ENCODE data around the gene NHLRC3. TPM values are rescaled to one million over a fixed set of nuclear protein-coding genes. Genes with fewer than 3 reads are reported as not detected.

The NHLRC3 gene
- total RNA-seq, 4 donors from 2014 or later = 3.2 to 58.1 (median 38.9) TPM

- H3K36me3 ChIP-seq = peaks cover 0 to 48% (median 20%) of the 10 kb centered on the region in 4 donors
- in situ Hi-C loops (cut with MboI; ENCODE audit: low pct_ligation_motif_present in 1 of 4, low pct_unique_long_range_greater_than_20kb in 1 of 4, low sequenced_read_pairs in 3 of 4) (no loop called here), intact Hi-C loops (cut with DNase I; ENCODE audit: low total_unique reads) (no loop called here)
- H3K27ac ChIP-seq = no peak overlapping the region
- TF ChIP-seq CTCF (IDR thresholded peaks at IDR 0.05) (no peak), EP300 (IDR thresholded peaks at IDR 0.05; ENCODE audit: low read depth) (no peak), POLR2AphosphoS5 (IDR thresholded peaks at IDR 0.05) (no peak), POLR2A (IDR thresholded peaks at IDR 0.05) (no peak)
- no peaks in the 10 kb centered on the region for H3K27me3 ChIP-seq
- no peaks in the 10 kb centered on the region for H3K9me3 ChIP-seq
- peaks cover 0 to 5% (median 0%) of the 10 kb centered on the region in 4 donors for H3K4me1 ChIP-seq
- no peak for DNase-seq
- no peak overlapping the region for H3K4me3 ChIP-seq
- 88 to 89% methylated on average over 5 to 7 of the region's 7 CpGs for WGBS, 2 donors (ENCODE audit: low coverage in 1 of 2)
Observed at GRCh38 chr13:39012608-39013007, 25.6 kb upstream of the NHLRC3 start.

- no peak overlapping the region for H3K27ac ChIP-seq
- intact Hi-C loops (cut with DNase I; ENCODE audit: low total_unique reads) (no loop called here), in situ Hi-C loops (cut with MboI; ENCODE audit: low pct_ligation_motif_present in 1 of 4, low pct_unique_long_range_greater_than_20kb in 1 of 4, low sequenced_read_pairs in 3 of 4) (no loop called here)
- peaks cover 0 to 48% (median 20%) of the 10 kb centered on the region in 4 donors for H3K36me3 ChIP-seq
- no peaks in the 10 kb centered on the region for H3K9me3 ChIP-seq
- 83 to 87% methylated on average over 4 to 5 of the region's 5 CpGs for WGBS, 2 donors (ENCODE audit: low coverage in 1 of 2)
- H3K4me3 ChIP-seq = no peak overlapping the region
- TF ChIP-seq POLR2AphosphoS5 (IDR thresholded peaks at IDR 0.05) = no peak
- TF ChIP-seq POLR2A (IDR thresholded peaks at IDR 0.05) = no peak
- TF ChIP-seq CTCF (IDR thresholded peaks at IDR 0.05) = no peak
- TF ChIP-seq EP300 (IDR thresholded peaks at IDR 0.05; ENCODE audit: low read depth) = no peak
- no peaks in the 10 kb centered on the region for H3K27me3 ChIP-seq
- peaks cover 0 to 5% (median 0%) of the 10 kb centered on the region in 4 donors for H3K4me1 ChIP-seq
- no peak for DNase-seq
Observed at GRCh38 chr13:39013462-39013861, 24.8 kb upstream of the NHLRC3 start.

DNA sequence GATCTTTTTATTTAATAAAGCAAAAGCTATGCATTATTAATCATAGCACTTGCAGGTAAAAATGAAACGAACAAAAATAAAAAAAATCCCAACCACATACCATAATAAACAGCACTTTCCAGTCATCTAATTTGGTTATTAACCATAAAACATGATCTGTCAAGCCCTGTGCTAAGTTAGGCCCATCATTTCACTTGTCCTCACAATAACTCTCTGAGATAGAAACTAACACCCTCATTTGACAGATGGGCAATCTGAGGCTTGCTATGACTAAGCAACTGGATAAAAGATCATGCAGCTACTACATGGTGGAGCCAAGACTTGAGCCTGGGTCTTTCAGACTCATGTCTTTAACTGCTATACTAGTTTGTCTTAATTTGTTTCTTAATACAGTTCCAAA, 22.2 kb upstream of the NHLRC3 start:
- TF ChIP-seq CTCF (IDR thresholded peaks at IDR 0.05) (no peak), POLR2AphosphoS5 (IDR thresholded peaks at IDR 0.05) (no peak), EP300 (IDR thresholded peaks at IDR 0.05; ENCODE audit: low read depth) (no peak), POLR2A (IDR thresholded peaks at IDR 0.05) (no peak)
- no peaks in the 10 kb centered on the region for H3K27me3 ChIP-seq
- H3K27ac ChIP-seq = peak overlapping the region in 1 of 4 donors; percentile 3
- peaks cover 0 to 15% (median 2%) of the 10 kb centered on the region in 4 donors for H3K4me1 ChIP-seq
- no peak overlapping the region for H3K4me3 ChIP-seq
- 41 to 67% methylated on average over 1 of the region's 1 CpG for WGBS, 2 donors (ENCODE audit: low coverage in 1 of 2)
- H3K36me3 ChIP-seq = peaks cover 0 to 39% (median 18%) of the 10 kb centered on the region in 4 donors
- H3K9me3 ChIP-seq = no peaks in the 10 kb centered on the region
- no peak for DNase-seq
- intact Hi-C loops (cut with DNase I; ENCODE audit: low total_unique reads) = no loop called here
- in situ Hi-C loops (cut with MboI; ENCODE audit: low pct_ligation_motif_present in 1 of 4, low pct_unique_long_range_greater_than_20kb in 1 of 4, low sequenced_read_pairs in 3 of 4) = no loop called here

DNA sequence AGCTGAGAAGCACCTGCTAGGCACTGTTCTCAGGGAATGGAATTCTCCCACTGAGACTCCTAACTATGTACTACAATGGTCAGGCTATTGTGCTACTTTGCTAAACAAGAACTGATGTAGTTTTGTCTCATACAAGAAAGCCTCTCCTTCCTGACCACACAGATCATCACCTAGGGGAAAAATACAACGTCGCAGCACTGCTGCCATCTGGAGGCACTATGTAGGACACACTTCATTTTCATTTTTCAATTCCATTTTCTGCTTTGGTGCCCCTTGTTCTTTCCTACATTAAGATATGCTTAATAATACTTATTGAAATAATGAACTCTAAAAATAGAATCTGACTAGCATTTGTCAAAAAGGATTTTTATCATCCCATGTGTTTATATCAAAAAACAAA, 21.5 kb upstream of the NHLRC3 start:
- Histone ChIP-seq H3K4me3 (no peak overlapping the region), H3K27me3 (no peaks in the 10 kb centered on the region), H3K4me1 (peaks cover 0 to 15% (median 2%) of the 10 kb centered on the region in 4 donors), H3K36me3 (peaks cover 0 to 38% (median 15%) of the 10 kb centered on the region in 4 donors), H3K27ac (peak overlapping the region in 1 of 4 donors; percentile 3), H3K9me3 (no peaks in the 10 kb centered on the region)
- in situ Hi-C loops (cut with MboI; ENCODE audit: low pct_ligation_motif_present in 1 of 4, low pct_unique_long_range_greater_than_20kb in 1 of 4, low sequenced_read_pairs in 3 of 4) = no loop called here
- TF ChIP-seq POLR2AphosphoS5 (IDR thresholded peaks at IDR 0.05) = no peak
- TF ChIP-seq CTCF (IDR thresholded peaks at IDR 0.05) = peak; percentile 34 to 50 (median 40)
- 6 to 12% methylated on average over 2 of the region's 2 CpGs for WGBS, 2 donors (ENCODE audit: low coverage in 1 of 2)
- intact Hi-C loops (cut with DNase I; ENCODE audit: low total_unique reads) = no loop called here
- peak; percentile 17 for DNase-seq

Measured in transverse colon (tissue), 4 donors.